Inflammatory macrophage (primary cell): ENCODE measurements around the gene TOMM40.
"Not testable (repeated sequence)": the region's sequence is repeated elsewhere in the genome, so short reads cannot be mapped to it uniquely, and the experiment has no call there.

Source experiments
- DNase-seq, 2 donors: peaks; one replicate each; pipeline ENCODE4 v3.0.0-alpha.2; 2020 to 2022

TOMM40 gene

DNA sequence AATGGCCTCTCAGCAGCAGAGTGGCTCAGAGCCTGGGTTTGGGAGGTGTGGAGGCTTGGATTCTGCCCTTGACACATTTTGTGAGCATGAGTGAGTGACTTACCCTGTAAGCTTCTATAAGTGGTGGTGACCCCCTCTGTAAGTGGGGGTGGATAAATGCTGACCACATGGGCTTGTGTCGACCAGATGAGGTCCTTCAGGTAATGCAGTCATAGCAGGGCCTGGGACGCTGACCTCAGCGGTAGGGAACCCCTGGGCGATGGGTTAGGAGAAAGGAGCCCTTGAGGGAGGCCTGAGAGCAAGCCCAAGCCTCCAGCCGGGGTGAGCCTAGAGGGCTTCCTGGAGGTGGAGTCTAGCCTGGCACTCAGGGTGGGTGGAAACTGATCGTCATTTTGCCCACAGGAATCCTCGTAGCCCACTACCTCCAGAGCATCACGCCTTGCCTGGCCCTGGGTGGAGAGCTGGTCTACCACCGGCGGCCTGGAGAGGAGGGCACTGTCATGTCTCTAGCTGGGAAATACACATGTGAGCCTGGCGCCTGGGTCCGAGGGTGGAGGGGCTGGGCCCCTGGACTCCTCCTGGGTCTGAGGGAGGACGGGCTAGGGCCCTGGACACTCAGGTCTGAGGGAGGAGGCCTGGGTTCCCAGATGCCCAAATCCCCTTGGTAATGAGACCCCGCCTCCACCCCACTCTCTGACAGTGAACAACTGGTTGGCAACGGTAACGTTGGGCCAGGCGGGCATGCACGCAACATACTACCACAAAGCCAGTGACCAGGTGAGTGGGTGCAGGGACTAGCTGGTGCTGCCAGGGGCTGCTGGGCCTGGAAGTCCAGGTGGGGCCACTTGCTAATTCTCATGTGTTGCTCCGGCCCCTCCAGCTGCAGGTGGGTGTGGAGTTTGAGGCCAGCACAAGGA lies 9.5 kb downstream of the TOMM40 start:
- no peak for DNase-seq

DNA sequence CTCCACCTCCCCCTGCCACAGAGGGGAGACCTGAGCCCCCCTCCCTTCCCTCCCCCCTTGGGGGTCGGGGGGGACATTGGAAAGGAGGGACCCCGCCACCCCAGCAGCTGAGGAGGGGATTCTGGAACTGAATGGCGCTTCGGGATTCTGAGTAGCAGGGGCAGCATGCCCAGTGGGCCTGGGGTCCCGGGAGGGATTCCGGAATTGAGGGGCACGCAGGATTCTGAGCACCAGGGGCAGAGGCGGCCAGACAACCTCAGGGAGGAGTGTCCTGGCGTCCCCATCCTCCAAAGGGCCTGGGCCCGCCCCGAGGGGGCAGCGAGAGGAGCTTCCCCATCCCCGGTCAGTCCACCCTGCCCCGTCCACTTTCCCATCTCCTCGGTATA lies 12.2 kb downstream of the TOMM40 start:
- no peak for DNase-seq

DNA sequence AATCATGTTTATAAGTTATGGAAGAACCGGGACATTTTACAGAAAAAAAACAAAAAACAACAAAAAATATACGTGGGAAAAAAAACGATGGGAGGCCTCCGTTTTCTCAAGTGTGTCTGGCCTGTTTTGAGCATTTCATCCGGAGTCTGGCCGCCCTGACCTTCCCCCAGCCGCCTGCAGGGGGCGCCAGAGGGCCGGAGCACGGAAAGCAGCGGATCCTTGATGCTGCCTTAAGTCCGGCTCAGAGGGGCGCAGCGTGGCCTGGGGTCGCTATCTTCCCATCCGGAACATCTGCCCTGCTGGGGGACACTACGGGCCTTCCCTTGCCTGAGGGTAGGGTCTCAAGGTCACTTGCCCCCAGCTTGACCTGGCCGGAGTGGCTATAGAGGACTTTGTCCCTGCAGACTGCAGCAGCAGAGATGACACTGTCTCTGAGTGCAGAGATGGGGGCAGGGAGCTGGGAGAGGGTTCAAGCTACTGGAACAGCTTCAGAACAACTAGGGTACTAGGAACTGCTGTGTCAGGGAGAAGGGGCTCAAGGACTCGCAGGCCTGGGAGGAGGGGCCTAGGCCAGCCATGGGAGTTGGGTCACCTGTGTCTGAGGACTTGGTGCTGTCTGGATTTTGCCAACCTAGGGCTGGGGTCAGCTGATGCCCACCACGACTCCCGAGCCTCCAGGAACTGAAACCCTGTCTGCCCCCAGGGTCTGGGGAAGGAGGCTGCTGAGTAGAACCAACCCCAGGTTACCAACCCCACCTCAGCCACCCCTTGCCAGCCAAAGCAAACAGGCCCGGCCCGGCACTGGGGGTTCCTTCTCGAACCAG lies 12.8 kb downstream of the TOMM40 start:
- DNase-seq: peak; percentile 65 to 75

DNA sequence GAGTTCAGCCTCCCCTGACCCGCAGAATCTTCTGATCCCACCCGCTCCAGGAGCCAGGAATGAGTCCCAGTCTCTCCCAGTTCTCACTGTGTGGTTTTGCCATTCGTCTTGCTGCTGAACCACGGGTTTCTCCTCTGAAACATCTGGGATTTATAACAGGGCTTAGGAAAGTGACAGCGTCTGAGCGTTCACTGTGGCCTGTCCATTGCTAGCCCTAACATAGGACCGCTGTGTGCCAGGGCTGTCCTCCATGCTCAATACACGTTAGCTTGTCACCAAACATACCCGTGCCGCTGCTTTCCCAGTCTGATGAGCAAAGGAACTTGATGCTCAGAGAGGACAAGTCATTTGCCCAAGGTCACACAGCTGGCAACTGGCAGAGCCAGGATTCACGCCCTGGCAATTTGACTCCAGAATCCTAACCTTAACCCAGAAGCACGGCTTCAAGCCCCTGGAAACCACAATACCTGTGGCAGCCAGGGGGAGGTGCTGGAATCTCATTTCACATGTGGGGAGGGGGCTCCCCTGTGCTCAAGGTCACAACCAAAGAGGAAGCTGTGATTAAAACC lies 13.5 kb downstream of the TOMM40 start:
- no peak for DNase-seq

- DNase-seq: peak; percentile 61 to 79
Observed at GRCh38 chr19:44905437-44906160, 14.5 kb downstream of the TOMM40 start, which contains the start of gene APOE. APOE (plus strand) TSS chr19:44905796; CDS start chr19:44906625, 829 bp downstream.

DNA sequence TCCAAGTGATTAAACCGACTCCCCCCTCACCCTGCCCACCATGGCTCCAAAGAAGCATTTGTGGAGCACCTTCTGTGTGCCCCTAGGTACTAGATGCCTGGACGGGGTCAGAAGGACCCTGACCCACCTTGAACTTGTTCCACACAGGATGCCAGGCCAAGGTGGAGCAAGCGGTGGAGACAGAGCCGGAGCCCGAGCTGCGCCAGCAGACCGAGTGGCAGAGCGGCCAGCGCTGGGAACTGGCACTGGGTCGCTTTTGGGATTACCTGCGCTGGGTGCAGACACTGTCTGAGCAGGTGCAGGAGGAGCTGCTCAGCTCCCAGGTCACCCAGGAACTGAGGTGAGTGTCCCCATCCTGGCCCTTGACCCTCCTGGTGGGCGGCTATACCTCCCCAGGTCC lies 16.6 kb downstream of the TOMM40 start:
- no peak for DNase-seq

DNA sequence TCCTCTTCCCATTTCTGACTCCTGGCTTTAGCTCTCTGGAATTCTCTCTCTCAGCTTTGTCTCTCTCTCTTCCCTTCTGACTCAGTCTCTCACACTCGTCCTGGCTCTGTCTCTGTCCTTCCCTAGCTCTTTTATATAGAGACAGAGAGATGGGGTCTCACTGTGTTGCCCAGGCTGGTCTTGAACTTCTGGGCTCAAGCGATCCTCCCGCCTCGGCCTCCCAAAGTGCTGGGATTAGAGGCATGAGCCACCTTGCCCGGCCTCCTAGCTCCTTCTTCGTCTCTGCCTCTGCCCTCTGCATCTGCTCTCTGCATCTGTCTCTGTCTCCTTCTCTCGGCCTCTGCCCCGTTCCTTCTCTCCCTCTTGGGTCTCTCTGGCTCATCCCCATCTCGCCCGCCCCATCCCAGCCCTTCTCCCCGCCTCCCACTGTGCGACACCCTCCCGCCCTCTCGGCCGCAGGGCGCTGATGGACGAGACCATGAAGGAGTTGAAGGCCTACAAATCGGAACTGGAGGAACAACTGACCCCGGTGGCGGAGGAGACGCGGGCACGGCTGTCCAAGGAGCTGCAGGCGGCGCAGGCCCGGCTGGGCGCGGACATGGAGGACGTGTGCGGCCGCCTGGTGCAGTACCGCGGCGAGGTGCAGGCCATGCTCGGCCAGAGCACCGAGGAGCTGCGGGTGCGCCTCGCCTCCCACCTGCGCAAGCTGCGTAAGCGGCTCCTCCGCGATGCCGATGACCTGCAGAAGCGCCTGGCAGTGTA lies 17.2 kb downstream of the TOMM40 start:
- DNase-seq: no peak

GRCh38 chr19:44908836-44909261 lies 17.8 kb downstream of the TOMM40 start:
- DNase-seq: no peak

GRCh38 chr19:44909775-44910174 lies 18.7 kb downstream of the TOMM40 start:
- DNase-seq: no peak

DNA sequence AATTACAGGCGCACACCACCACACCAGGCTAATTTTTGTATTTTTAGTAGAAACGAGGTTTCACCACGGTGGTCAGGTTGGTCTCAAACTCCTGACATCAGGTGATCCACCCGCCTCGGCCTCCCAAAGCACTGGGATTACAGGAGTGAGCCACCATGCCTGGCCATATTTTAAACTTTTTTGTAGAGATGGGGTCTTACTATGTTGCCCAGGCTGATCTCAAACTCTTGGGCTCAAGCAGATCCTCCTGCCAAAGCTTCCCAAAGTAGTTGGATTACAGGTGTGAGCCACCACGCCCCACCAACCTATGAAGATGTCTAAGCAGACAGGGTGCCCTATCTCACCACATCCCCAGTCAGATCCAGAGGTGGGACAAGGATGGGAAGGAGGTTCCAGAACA lies 20.8 kb downstream of the TOMM40 start:
- not testable (repeated sequence) for DNase-seq

- peak; percentile 81 to 84 for DNase-seq
Observed at GRCh38 chr19:44912854-44913253, 21.8 kb downstream of the TOMM40 start.

- peak in 1 of 2 donors; percentile 22 for DNase-seq
Observed at GRCh38 chr19:44913512-44914432, 22.7 kb downstream of the TOMM40 start.

- DNase-seq: peak; percentile 83 to 86
Observed at GRCh38 chr19:44914433-44915206, 23.6 kb downstream of the TOMM40 start, which contains the start of gene APOC1. APOC1 (plus strand) TSS chr19:44914608; CDS start chr19:44914892, 284 bp downstream.

GRCh38 chr19:44924243-44924725 lies 33.2 kb downstream of the TOMM40 start:
- DNase-seq: peak in 1 of 2 donors; percentile 49

DNA sequence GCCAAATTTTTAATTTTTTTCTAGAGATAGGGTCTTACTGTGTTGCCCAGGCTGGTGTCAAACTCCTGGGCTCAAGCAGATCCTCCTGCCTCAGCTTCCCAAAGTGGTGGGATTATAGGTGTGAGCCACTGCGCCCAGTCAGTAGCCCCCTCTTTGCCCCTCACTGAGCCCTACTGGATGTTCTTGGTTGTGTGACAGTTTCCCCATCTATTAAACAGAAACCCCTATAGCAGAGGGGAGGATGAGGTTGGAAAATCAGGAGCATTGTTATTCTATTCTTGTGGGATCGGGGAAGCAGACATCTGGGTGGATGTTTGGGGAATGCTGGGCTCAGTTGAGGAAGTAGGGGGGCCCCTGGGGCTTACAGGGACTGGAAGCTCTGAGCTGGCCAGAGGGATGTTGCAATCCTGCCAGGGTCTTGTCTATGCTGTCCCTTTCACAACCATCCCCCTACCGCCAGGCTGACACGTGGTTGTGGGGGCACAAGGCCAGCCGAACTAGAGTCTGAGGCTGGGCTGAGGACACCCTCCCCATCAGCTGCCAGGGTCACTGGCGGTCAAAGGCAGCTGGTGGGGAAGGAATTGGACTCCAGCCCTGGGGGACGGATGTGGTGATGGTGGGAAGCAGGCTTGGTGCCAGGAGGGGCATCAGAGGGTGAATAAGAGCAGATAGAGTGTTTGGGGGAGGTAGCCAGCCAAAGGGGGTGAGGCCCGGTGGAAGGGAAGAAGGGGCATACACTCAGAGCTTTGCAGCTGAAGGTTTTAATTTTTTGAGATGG lies 34.2 kb downstream of the TOMM40 start:
- DNase-seq: peak; percentile 90 to 94

DNA sequence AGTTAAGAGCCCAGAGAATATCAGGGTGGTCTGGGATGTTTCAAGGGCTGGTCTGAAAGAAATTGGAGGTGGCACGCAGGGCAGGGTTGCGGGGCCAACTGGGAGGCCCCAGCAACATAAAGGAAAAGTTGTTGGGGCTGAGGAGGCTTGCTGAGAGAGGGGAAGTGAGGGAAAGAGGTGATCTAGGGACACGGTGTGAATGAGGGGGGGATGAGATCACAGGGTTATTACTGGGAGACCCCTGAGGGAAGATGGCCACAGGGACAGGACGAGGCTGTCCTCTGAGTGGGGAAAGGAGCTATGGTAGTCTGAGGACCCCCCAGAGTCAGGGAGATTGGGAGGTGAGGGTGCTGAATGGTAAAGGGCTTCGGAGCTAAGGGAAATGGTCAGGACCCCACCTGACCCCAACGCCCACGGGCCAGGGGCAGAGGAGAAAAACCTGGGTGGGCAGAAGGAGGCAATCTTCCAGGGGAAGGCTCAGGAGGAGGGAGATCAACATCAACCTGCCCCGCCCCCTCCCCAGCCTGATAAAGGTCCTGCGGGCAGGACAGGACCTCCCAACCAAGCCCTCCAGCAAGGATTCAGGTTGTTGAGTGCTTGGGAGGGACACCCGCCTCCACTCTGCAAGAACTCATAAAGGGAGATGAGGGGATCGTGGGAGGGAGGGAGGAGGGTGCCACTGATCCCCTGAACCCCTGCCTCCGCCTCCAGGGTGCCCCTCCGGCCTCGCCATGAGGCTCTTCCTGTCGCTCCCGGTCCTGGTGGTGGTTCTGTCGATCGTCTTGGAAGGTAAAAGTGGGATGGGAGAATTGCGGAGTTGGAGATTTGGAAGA lies 35.4 kb downstream of the TOMM40 start:
- not testable (repeated sequence) for DNase-seq

- DNase-seq: no peak
Observed at GRCh38 chr19:44927746-44928145, 36.7 kb downstream of the TOMM40 start.
